Activated CD8-positive, alpha-beta T cell treated with anti-CD3 and anti-CD28 coated beads for 36 hours (primary cell): Measurements from ENCODE around the gene BLTP3A. TPM values are rescaled to one million over a fixed set of nuclear protein-coding genes. Genes with fewer than 3 reads are reported as not detected.
"Not testable (repeated sequence)": the region's sequence is repeated elsewhere in the genome, so short reads cannot be mapped to it uniquely, and the experiment has no call there.

ENCODE experiments used
- ATAC-seq: fragments of 200-7000 bp; cut with Tn5 transposase; one replicate; pipeline ENCODE4 v1.10.0; 2021; ENCODE audit warnings: mild to moderate bottlenecking, moderate library complexity
- CTCF ChIA-PET: fragments of 350-600 bp; sonication (Branson Sonifier 250); formaldehyde crosslinking; loops from one replicate; lab custom pipeline; 2021; ENCODE audit warnings: antibody characterized with exemption; lab: Charles Lee
- POLR2A ChIA-PET: fragments of 350-600 bp; sonication (Branson Sonifier 250); formaldehyde crosslinking; loops from one replicate; lab custom pipeline; 2021; ENCODE audit warnings: antibody characterized with exemption; lab: Charles Lee
- DNase-seq: peaks from one replicate; pipeline ENCODE4 v3.0.0-alpha.2; 2020
- H3K27ac Mint-ChIP-seq: one replicate; pipeline ENCODE4 v1.8.0; 2021; ENCODE audit warnings: mild to moderate bottlenecking, mixed read lengths
- H3K27me3 Mint-ChIP-seq: one replicate; pipeline ENCODE4 v1.8.0; 2021; ENCODE audit warnings: mixed read lengths
- H3K36me3 Mint-ChIP-seq: one replicate; pipeline ENCODE4 v1.8.0; 2021; ENCODE audit warnings: low read depth, mixed read lengths
- H3K4me1 Mint-ChIP-seq: one replicate; pipeline ENCODE4 v1.8.0; 2021; ENCODE audit warnings: low read depth, mixed read lengths
- H3K4me3 Mint-ChIP-seq: one replicate; pipeline ENCODE4 v1.8.0; 2021; ENCODE audit warnings: mild to moderate bottlenecking, moderate library complexity, mixed read lengths
- H3K9me3 Mint-ChIP-seq: one replicate; pipeline ENCODE4 v1.8.0; 2021; ENCODE audit warnings: mixed read lengths
- CTCF ChIP-seq: fragments of 200-600 bp; IDR thresholded peaks from one replicate; pipeline ENCODE4 v1.8.0; 2022; ENCODE audit warnings: antibody characterized with exemption, mild to moderate bottlenecking
- intact Hi-C: fragments of 100-400 bp; cut with micrococcal nuclease; formaldehyde crosslinking; loops from one replicate; pipeline ENCODE4 v1.10.0; 2022
- total RNA-seq, 2 experiments: library from RNA; stranded (reverse); gene quantifications; one replicate each; pipeline ENCODE4 v1.2.3, GENCODE V29; 2021

Gene BLTP3A
- total RNA-seq, 2 experiments from 2014 or later: 14.0 to 15.0 TPM

GRCh38 chr6:34772940-34773339, 18.9 kb upstream of the BLTP3A start:
- no peaks in the 10 kb centered on the region for H3K27me3 Mint-ChIP-seq
- no peak for TF ChIP-seq CTCF
- CTCF ChIA-PET: no interaction called here
- DNase-seq (no peak), ATAC-seq (no peak)
- no peaks in the 10 kb centered on the region for H3K9me3 Mint-ChIP-seq
- H3K36me3 Mint-ChIP-seq: peaks cover 44% of the 10 kb centered on the region
- H3K4me3 Mint-ChIP-seq: no peak overlapping the region
- POLR2A ChIA-PET: interaction anchor here (0.6 kb wide), 1 partner anchor 21 kb away, joined by 5 read pairs; no protein-coding TSS in a partner anchor
- H3K27ac Mint-ChIP-seq: no peak overlapping the region
- intact Hi-C loops: no loop called here
- peaks cover 17% of the 10 kb centered on the region for H3K4me1 Mint-ChIP-seq

- TF ChIP-seq CTCF: no peak
- no peaks in the 10 kb centered on the region for H3K9me3 Mint-ChIP-seq
- ChIA-PET POLR2A (interaction anchor here (0.7 to 0.9 kb wide), 3 partner anchors 17 to 416 kb away, joined by 3 read pairs; no protein-coding TSS in a partner anchor), CTCF (no interaction called here)
- H3K4me1 Mint-ChIP-seq: peaks cover 17% of the 10 kb centered on the region
- H3K36me3 Mint-ChIP-seq: peaks cover 46% of the 10 kb centered on the region
- intact Hi-C loops: no loop called here
- H3K27me3 Mint-ChIP-seq: no peaks in the 10 kb centered on the region
- no peak overlapping the region for H3K27ac Mint-ChIP-seq
- no peak for DNase-seq
- ATAC-seq: no peak
- no peak overlapping the region for H3K4me3 Mint-ChIP-seq
Observed at GRCh38 chr6:34773916-34774315, 18.0 kb upstream of the BLTP3A start.

- no peak overlapping the region for H3K27ac Mint-ChIP-seq
- no peak overlapping the region for H3K4me3 Mint-ChIP-seq
- H3K4me1 Mint-ChIP-seq: peaks cover 17% of the 10 kb centered on the region
- no peak for DNase-seq
- peaks cover 41% of the 10 kb centered on the region for H3K36me3 Mint-ChIP-seq
- ChIA-PET POLR2A (interaction anchor here (0.9 kb wide), 1 partner anchor 417 kb away, joined by 3 read pairs; no protein-coding TSS in a partner anchor), CTCF (no interaction called here)
- no peak for TF ChIP-seq CTCF
- H3K27me3 Mint-ChIP-seq: no peaks in the 10 kb centered on the region
- intact Hi-C loops: no loop called here
- no peak for ATAC-seq
- H3K9me3 Mint-ChIP-seq: no peaks in the 10 kb centered on the region
Observed at GRCh38 chr6:34774967-34775366, 16.9 kb upstream of the BLTP3A start.

- H3K4me1 Mint-ChIP-seq, intact Hi-C loops, DNase-seq, H3K27ac Mint-ChIP-seq, ATAC-seq, H3K9me3 Mint-ChIP-seq, H3K36me3 Mint-ChIP-seq, H3K27me3 Mint-ChIP-seq, H3K4me3 Mint-ChIP-seq: not testable (repeated sequence)
- CTCF ChIA-PET: interaction anchor here (1.4 kb wide), 1 partner anchor 29 kb away, joined by 3 read pairs; no protein-coding TSS in a partner anchor
- POLR2A ChIA-PET: interaction anchor here (1.0 kb wide), 1 partner anchor 30 kb away, joined by 3 read pairs; no protein-coding TSS in a partner anchor
Observed at GRCh38 chr6:34785375-34785774, 6.5 kb upstream of the BLTP3A start.

GRCh38 chr6:34787152-34787551, 4.7 kb upstream of the BLTP3A start:
- CTCF ChIA-PET: interaction anchor here (1.1 kb wide), 1 partner anchor 26 kb away, joined by 3 read pairs; no protein-coding TSS in a partner anchor

GRCh38 chr6:34788111-34788510, 3.8 kb upstream of the BLTP3A start:
- DNase-seq (no peak), ATAC-seq (no peak)
- POLR2A ChIA-PET: no interaction called here
- Mint-ChIP-seq H3K4me3 (no peak overlapping the region), H3K9me3 (no peaks in the 10 kb centered on the region), H3K4me1 (peaks cover 8% of the 10 kb centered on the region), H3K27ac (no peak overlapping the region), H3K27me3 (no peaks in the 10 kb centered on the region), H3K36me3 (no peaks in the 10 kb centered on the region)
- intact Hi-C loops: no loop called here
- no peak for TF ChIP-seq CTCF
- CTCF ChIA-PET: interaction anchor here (1.1 kb wide), 1 partner anchor 27 kb away, joined by 3 read pairs; no protein-coding TSS in a partner anchor

More at GRCh38 chr6:34787152-34787551, 4.7 kb upstream of the BLTP3A start:
- H3K27me3 Mint-ChIP-seq, ATAC-seq, H3K9me3 Mint-ChIP-seq, H3K4me1 Mint-ChIP-seq, intact Hi-C loops, H3K36me3 Mint-ChIP-seq, H3K27ac Mint-ChIP-seq, DNase-seq, H3K4me3 Mint-ChIP-seq, POLR2A ChIA-PET: not testable (repeated sequence)
